HepG2 (cell line): Measurements from ENCODE around the gene WFDC6.

ENCODE experiments used
- CTCF ChIP-seq: sonication (generic); formaldehyde crosslinking; IDR thresholded peaks from 2 replicates; pipeline ENCODE4 v1.5.0; 2020; ENCODE audit warnings: mild to moderate bottlenecking, missing genetic modification reagents, moderate library complexity
- FOXO1 ChIP-seq: sonication (generic); formaldehyde crosslinking; IDR thresholded peaks from 2 replicates; pipeline ENCODE4 v1.4.0; 2020; ENCODE audit warnings: missing genetic modification reagents
- GABPB1 ChIP-seq: IDR thresholded peaks from 2 replicates; pipeline ENCODE4 v1.6.1; 2016; ENCODE audit warnings: mild to moderate bottlenecking, missing genetic modification reagents, moderate library complexity, missing compliant biosample characterization
- ZBTB1 ChIP-seq: sonication (generic); formaldehyde crosslinking; IDR thresholded peaks from 2 replicates; pipeline ENCODE4 v1.4.0; 2020; ENCODE audit warnings: missing genetic modification reagents, borderline replicate concordance
- ZBTB20 ChIP-seq: sonication (generic); formaldehyde crosslinking; IDR thresholded peaks from 2 replicates; pipeline ENCODE4 v1.8.1; 2023; ENCODE audit warnings: missing genetic modification reagents, low read depth, mild to moderate bottlenecking, borderline replicate concordance
- ZNF589 ChIP-seq: sonication (generic); formaldehyde crosslinking; conservative IDR thresholded peaks from 2 replicates; pipeline ENCODE4 v1.8.0; 2022; ENCODE audit warnings: mild to moderate bottlenecking, moderate library complexity, missing genetic modification reagents
- TF ChIP-seq, protein P1 (sequence below): sonication (generic); formaldehyde crosslinking; conservative IDR thresholded peaks from 2 replicates; pipeline ENCODE4 v1.8.0; 2022; ENCODE audit warnings: missing genetic modification reagents
- TF ChIP-seq, protein P2 (sequence below): sonication (generic); formaldehyde crosslinking; IDR thresholded peaks from 2 replicates; pipeline ENCODE4 v1.5.1; 2020; ENCODE audit warnings: mild to moderate bottlenecking, moderate library complexity, missing genetic modification reagents
- TF ChIP-seq, protein P3 (sequence below): sonication (generic); formaldehyde crosslinking; IDR thresholded peaks from 2 replicates; pipeline ENCODE4 v1.4.0; 2020; ENCODE audit warnings: mild to moderate bottlenecking, missing genetic modification reagents

GRCh38 chr20:45487231-45487635 is 52.0 kb downstream of the WFDC6 start:
- TF ChIP-seq ZNF589 (CRISPR knock-in tag) (no peak), ZBTB1 (no peak), CTCF (CRISPR knock-in tag) (no peak), GABPB1 (CRISPR knock-in tag) (no peak), ZBTB20 (no peak), FOXO1 (CRISPR knock-in tag) (no peak)
- TF ChIP-seq, protein P1, sequence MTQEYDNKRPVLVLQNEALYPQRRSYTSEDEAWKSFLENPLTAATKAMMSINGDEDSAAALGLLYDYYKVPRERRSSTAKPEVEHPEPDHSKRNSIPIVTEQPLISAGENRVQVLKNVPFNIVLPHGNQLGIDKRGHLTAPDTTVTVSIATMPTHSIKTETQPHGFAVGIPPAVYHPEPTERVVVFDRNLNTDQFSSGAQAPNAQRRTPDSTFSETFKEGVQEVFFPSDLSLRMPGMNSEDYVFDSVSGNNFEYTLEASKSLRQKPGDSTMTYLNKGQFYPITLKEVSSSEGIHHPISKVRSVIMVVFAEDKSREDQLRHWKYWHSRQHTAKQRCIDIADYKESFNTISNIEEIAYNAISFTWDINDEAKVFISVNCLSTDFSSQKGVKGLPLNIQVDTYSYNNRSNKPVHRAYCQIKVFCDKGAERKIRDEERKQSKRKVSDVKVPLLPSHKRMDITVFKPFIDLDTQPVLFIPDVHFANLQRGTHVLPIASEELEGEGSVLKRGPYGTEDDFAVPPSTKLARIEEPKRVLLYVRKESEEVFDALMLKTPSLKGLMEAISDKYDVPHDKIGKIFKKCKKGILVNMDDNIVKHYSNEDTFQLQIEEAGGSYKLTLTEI (CRISPR knock-in tag), result no peak
- TF ChIP-seq, protein P2, sequence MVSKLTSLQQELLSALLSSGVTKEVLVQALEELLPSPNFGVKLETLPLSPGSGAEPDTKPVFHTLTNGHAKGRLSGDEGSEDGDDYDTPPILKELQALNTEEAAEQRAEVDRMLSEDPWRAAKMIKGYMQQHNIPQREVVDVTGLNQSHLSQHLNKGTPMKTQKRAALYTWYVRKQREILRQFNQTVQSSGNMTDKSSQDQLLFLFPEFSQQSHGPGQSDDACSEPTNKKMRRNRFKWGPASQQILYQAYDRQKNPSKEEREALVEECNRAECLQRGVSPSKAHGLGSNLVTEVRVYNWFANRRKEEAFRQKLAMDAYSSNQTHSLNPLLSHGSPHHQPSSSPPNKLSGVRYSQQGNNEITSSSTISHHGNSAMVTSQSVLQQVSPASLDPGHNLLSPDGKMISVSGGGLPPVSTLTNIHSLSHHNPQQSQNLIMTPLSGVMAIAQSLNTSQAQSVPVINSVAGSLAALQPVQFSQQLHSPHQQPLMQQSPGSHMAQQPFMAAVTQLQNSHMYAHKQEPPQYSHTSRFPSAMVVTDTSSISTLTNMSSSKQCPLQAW (CRISPR knock-in tag), result no peak
- TF ChIP-seq, protein P3, sequence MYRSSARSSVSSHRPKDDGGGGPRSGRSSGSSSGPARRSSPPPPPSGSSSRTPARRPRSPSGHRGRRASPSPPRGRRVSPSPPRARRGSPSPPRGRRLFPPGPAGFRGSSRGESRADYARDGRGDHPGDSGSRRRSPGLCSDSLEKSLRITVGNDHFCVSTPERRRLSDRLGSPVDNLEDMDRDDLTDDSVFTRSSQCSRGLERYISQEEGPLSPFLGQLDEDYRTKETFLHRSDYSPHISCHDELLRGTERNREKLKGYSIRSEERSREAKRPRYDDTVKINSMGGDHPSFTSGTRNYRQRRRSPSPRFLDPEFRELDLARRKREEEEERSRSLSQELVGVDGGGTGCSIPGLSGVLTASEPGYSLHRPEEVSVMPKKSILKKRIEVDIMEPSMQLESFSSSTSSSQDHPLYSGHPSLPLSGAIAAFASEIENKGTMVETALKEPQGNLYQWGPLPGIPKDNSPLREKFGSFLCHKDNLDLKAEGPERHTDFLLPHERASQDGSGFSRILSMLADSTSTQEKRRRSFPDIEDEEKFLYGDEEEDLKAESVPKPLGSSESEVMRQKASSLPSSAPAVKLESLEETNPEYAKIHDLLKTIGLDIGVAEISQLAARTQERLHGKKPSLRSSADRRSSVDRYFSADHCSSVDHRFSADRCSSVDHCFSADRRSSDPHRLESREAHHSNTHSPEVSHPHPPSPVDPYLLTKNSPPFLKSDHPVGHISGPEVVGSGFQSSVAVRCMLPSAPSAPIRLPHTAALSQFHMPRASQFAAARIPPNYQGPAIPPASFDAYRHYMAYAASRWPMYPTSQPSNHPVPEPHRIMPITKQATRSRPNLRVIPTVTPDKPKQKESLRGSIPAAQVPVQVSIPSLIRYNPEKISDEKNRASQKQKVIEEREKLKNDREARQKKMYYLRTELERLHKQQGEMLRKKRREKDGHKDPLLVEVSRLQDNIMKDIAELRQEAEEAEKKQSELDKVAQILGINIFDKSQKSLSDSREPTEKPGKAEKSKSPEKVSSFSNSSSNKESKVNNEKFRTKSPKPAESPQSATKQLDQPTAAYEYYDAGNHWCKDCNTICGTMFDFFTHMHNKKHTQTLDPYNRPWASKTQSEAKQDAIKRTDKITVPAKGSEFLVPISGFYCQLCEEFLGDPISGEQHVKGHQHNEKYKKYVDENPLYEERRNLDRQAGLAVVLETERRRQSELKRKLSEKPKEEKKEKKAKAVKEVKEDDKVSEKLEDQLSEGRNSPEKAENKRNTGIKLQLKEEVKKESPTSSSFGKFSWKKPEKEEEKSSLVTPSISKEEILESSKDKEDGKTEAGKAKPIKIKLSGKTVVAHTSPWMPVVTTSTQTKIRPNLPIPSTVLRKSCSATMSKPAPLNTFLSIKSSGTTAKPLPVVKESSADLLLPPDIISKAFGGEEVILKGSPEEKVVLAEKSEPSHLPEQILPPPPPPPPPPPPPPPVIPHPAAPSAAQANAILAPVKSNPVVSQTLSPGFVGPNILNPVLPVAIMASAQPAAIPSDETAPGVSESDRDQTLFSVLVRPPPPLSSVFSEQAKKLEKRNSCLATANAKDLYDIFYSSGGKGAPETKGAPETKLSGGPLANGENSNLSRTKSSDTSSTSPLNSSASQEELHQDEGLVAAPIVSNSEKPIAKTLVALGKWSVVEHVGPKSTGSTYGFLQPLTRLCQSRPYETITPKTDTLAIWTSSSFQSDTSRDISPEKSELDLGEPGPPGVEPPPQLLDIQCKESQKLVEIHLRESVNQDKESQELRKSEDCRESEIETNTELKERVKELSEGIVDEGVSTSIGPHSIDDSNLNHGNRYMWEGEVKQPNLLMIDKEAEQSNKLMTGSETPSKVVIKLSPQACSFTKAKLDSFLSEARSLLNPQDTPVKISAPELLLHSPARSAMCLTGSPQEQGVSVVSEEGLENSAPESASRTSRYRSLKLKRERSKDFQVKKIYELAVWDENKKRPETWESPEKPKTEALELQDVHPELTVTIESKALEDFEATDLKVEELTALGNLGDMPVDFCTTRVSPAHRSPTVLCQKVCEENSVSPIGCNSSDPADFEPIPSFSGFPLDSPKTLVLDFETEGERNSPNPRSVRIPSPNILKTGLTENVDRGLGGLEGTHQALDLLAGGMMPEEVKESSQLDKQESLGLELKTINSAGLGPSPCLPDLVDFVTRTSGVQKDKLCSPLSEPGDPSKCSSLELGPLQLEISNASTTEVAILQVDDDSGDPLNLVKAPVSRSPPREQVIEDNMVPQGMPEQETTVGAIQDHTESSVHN, result no peak
